A673 (cell line): ENCODE results near the gene DMD. TPM values are rescaled to one million over a fixed set of nuclear protein-coding genes. Genes with fewer than 3 reads are reported as not detected.

Source experiments
- BruUV-seq: library from RNA; stranded (reverse); fragments of 400-500 nt; replicated peaks from 2 replicates; lab custom pipeline; 2021; lab: Mats Ljungman, UMichigan
- CTCF ChIA-PET: fragments of 300-600 bp; sonication (Branson Sonifier 250); formaldehyde crosslinking; loops from one replicate; lab custom pipeline; 2022; ENCODE audit warnings: antibody characterized with exemption; lab: Charles Lee
- POLR2A ChIA-PET: fragments of 300-600 bp; sonication (Branson Sonifier 250); formaldehyde crosslinking; loops from one replicate; lab custom pipeline; 2022; ENCODE audit warnings: antibody characterized with exemption; ENCODE audit not compliant: low non-redundant PET; lab: Charles Lee
- DNase-seq: peaks from one replicate; pipeline ENCODE4 v3.0.0-alpha.2; 2015; ENCODE audit warnings: low spot score
- H3K27ac ChIP-seq: fragments of 200-600 bp; sonication (generic); 2 replicates; pipeline ENCODE4 v1.5.1; 2016; ENCODE audit warnings: mixed run types, low read depth, mild to moderate bottlenecking, mixed read lengths, antibody characterized with exemption, low read length; ENCODE audit not compliant: poor library complexity, severe bottlenecking
- H3K27me3 ChIP-seq: fragments of 200-600 bp; sonication (generic); replicated peaks from 2 replicates; pipeline ENCODE4 v1.6.1; 2017; ENCODE audit warnings: mixed run types, low read depth, mild to moderate bottlenecking, mixed read lengths, antibody characterized with exemption, low read length; ENCODE audit not compliant: insufficient read depth, poor library complexity
- H3K36me3 ChIP-seq: fragments of 200-600 bp; sonication (generic); 2 replicates; pipeline ENCODE4 v1.6.1; 2016; ENCODE audit warnings: mixed run types, mild to moderate bottlenecking, mixed read lengths, antibody characterized with exemption, low read length; ENCODE audit not compliant: insufficient read depth, poor library complexity, severe bottlenecking
- H3K4me1 ChIP-seq: fragments of 200-600 bp; sonication (generic); 2 replicates; pipeline ENCODE4 v1.6.1; 2017; ENCODE audit warnings: mixed run types, mild to moderate bottlenecking, mixed read lengths, antibody characterized with exemption, low read length; ENCODE audit not compliant: insufficient read depth, poor library complexity, severe bottlenecking
- H3K4me3 ChIP-seq: fragments of 200-600 bp; sonication (generic); 2 replicates; pipeline ENCODE4 v1.5.1; 2016; ENCODE audit warnings: low read depth, mixed run types, mild to moderate bottlenecking, mixed read lengths, low read length; ENCODE audit not compliant: poor library complexity, severe bottlenecking
- H3K9me3 ChIP-seq: fragments of 200-600 bp; sonication (generic); 2 replicates; pipeline ENCODE4 v1.6.1; 2016; ENCODE audit warnings: mixed run types, low read depth, mild to moderate bottlenecking, mixed read lengths, antibody characterized with exemption, low read length; ENCODE audit not compliant: poor library complexity, severe bottlenecking
- EZH2 ChIP-seq: fragments of 200-600 bp; sonication (generic); IDR thresholded peaks from 2 replicates; pipeline ENCODE4 v1.6.1; 2017; ENCODE audit warnings: borderline replicate concordance, low read depth, mild to moderate bottlenecking, mixed read lengths, antibody characterized with exemption, low read length; ENCODE audit not compliant: poor library complexity, severe bottlenecking
- intact Hi-C: fragments of 100-400 bp; cut with micrococcal nuclease; formaldehyde crosslinking; loops from one replicate; pipeline ENCODE4 v1.10.0; 2022; ENCODE audit not compliant: unreplicated experiment
- total RNA-seq: library from RNA; stranded (reverse); gene quantifications from 2 replicates; pipeline ENCODE4 v1.2.3, GENCODE V29; 2021
- TF ChIP-seq, protein P1 (sequence below): fragments of 300-800, 200-600 bp; sonication (generic); conservative IDR thresholded peaks from 2 replicates; pipeline ENCODE4 v1.5.1; 2017; ENCODE audit warnings: low read depth, mild to moderate bottlenecking, antibody characterized with exemption, low read length, moderate library complexity, mixed read lengths

The DMD gene
- total RNA-seq, 1 experiment from 2014 or later: 5.4 TPM

DNA sequence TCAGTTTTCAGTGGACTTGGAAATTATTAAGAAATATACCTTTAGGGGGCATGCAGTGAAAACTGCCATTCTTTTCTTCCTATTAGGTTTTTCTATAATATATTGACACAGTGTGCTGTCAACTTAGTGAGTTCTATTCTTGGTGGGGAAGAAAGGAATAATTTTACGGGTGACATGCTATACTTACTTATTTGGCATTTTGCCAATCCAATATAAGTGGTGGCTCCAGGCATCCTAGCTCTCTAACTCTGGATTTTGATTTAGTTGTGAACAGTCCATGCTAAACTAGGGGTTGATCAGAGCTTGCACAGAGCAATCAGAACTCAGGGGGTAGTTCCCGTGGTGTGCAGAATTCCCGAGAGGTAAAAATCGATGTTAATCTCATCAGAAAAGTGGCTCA is 1861.8 kb downstream of the DMD start:
- Histone ChIP-seq H3K4me3 (no peak overlapping the region), H3K36me3 (no peaks in the 10 kb centered on the region), H3K9me3 (no peaks in the 10 kb centered on the region), H3K4me1 (no peaks in the 10 kb centered on the region), H3K27ac (no peak overlapping the region), H3K27me3 (no peaks in the 10 kb centered on the region)
- ChIA-PET POLR2A (no interaction called here), CTCF (no interaction called here)
- intact Hi-C loops: no loop called here
- no TSS peak for BruUV-seq
- no peak for TF ChIP-seq EZH2
- TF ChIP-seq, protein P1, sequence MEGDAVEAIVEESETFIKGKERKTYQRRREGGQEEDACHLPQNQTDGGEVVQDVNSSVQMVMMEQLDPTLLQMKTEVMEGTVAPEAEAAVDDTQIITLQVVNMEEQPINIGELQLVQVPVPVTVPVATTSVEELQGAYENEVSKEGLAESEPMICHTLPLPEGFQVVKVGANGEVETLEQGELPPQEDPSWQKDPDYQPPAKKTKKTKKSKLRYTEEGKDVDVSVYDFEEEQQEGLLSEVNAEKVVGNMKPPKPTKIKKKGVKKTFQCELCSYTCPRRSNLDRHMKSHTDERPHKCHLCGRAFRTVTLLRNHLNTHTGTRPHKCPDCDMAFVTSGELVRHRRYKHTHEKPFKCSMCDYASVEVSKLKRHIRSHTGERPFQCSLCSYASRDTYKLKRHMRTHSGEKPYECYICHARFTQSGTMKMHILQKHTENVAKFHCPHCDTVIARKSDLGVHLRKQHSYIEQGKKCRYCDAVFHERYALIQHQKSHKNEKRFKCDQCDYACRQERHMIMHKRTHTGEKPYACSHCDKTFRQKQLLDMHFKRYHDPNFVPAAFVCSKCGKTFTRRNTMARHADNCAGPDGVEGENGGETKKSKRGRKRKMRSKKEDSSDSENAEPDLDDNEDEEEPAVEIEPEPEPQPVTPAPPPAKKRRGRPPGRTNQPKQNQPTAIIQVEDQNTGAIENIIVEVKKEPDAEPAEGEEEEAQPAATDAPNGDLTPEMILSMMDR: no peak
- no peak for DNase-seq

- H3K4me1 ChIP-seq: no peaks in the 10 kb centered on the region
- intact Hi-C loops: no loop called here
- H3K27ac ChIP-seq: no peak overlapping the region
- H3K27me3 ChIP-seq: no peaks in the 10 kb centered on the region
- DNase-seq: no peak
- CTCF ChIA-PET: no interaction called here
- H3K9me3 ChIP-seq: no peaks in the 10 kb centered on the region
- BruUV-seq: no TSS peak
- H3K4me3 ChIP-seq: no peak overlapping the region
- no peaks in the 10 kb centered on the region for H3K36me3 ChIP-seq
- POLR2A ChIA-PET: no interaction called here
- TF ChIP-seq EZH2: no peak
- TF ChIP-seq, protein P1: no peak
These were observed 1870.8 kb downstream of the DMD start for GRCh38 chrX:31340587-31340986.

GRCh38 chrX:31338991-31339350 is 1872.4 kb downstream of the DMD start:
- Histone ChIP-seq H3K27ac (no peak overlapping the region), H3K27me3 (no peaks in the 10 kb centered on the region), H3K9me3 (no peaks in the 10 kb centered on the region), H3K4me3 (no peak overlapping the region), H3K4me1 (no peaks in the 10 kb centered on the region), H3K36me3 (no peaks in the 10 kb centered on the region)
- intact Hi-C loops: no loop called here
- TF ChIP-seq, protein P1: no peak
- TF ChIP-seq EZH2: no peak
- DNase-seq: no peak
- ChIA-PET CTCF (no interaction called here), POLR2A (no interaction called here)
- no TSS peak for BruUV-seq
